Left ventricle myocardium inferior (tissue), 1 donor: Measurements from ENCODE around the gene RNF144A. TPM values are rescaled to one million over a fixed set of nuclear protein-coding genes. Genes with fewer than 3 reads are reported as not detected.
A peak's percentile ranks its signal among the peaks of the same experiment; 100 is the strongest.

Source experiments
- DNase-seq: peaks from one replicate; pipeline ENCODE4 v3.0.0-alpha.2; 2020
- H3K27ac ChIP-seq: fragments of 200-600 bp; replicated peaks from 2 replicates; pipeline ENCODE4 v1.8.0; 2021
- H3K27me3 ChIP-seq: fragments of 200-600 bp; 2 replicates; pipeline ENCODE4 v1.8.0; 2021; ENCODE audit warnings: low read depth
- H3K36me3 ChIP-seq: fragments of 200-600 bp; 2 replicates; pipeline ENCODE4 v1.8.0; 2021
- H3K4me1 ChIP-seq: fragments of 200-600 bp; 2 replicates; pipeline ENCODE4 v1.8.0; 2021
- H3K4me3 ChIP-seq: fragments of 200-600 bp; 2 replicates; pipeline ENCODE4 v1.8.0; 2021; ENCODE audit warnings: mild to moderate bottlenecking, moderate library complexity
- H3K9me3 ChIP-seq: fragments of 200-600 bp; replicated peaks from 2 replicates; pipeline ENCODE4 v1.8.0; 2021
- intact Hi-C: fragments of 100-400 bp; cut with micrococcal nuclease; formaldehyde crosslinking; loops from one replicate; pipeline ENCODE4 v1.11.0; 2022
- total RNA-seq: library from RNA; stranded (reverse); fragmentation: NEBNext Ultra II Directional; extraction: Animal tissue kit (Norgen Biotek cat#: 25700); gene quantifications from one replicate; pipeline ENCODE4 v1.2.1, GENCODE V29; 2021
- TF ChIP-seq, protein P1 (sequence below): fragments of 200-600 bp; IDR thresholded peaks from 2 replicates; pipeline ENCODE4 v1.8.0; 2021; ENCODE audit warnings: antibody characterized with exemption, mild to moderate bottlenecking, borderline replicate concordance
- donor health status: DM: no; HTN: yes; CAD: no; lungs with severe emphysema.

Gene RNF144A
- total RNA-seq, 1 donor from 2014 or later = 17.9 TPM

GRCh38 chr2:7028846-7029245 is 111.6 kb downstream of the RNF144A start:
- intact Hi-C loops = loop anchor here (5.0 kb wide), 1 partner anchor 112 kb away; the partner anchor contains the start of gene RNF144A
- H3K9me3 ChIP-seq = no peaks in the 10 kb centered on the region
- no peaks in the 10 kb centered on the region for H3K27me3 ChIP-seq
- H3K4me3 ChIP-seq = no peak overlapping the region
- peaks cover 63% of the 10 kb centered on the region for H3K4me1 ChIP-seq
- DNase-seq = no peak
- TF ChIP-seq, protein P1, sequence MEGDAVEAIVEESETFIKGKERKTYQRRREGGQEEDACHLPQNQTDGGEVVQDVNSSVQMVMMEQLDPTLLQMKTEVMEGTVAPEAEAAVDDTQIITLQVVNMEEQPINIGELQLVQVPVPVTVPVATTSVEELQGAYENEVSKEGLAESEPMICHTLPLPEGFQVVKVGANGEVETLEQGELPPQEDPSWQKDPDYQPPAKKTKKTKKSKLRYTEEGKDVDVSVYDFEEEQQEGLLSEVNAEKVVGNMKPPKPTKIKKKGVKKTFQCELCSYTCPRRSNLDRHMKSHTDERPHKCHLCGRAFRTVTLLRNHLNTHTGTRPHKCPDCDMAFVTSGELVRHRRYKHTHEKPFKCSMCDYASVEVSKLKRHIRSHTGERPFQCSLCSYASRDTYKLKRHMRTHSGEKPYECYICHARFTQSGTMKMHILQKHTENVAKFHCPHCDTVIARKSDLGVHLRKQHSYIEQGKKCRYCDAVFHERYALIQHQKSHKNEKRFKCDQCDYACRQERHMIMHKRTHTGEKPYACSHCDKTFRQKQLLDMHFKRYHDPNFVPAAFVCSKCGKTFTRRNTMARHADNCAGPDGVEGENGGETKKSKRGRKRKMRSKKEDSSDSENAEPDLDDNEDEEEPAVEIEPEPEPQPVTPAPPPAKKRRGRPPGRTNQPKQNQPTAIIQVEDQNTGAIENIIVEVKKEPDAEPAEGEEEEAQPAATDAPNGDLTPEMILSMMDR = no peak
- H3K36me3 ChIP-seq = peaks cover 51% of the 10 kb centered on the region
- H3K27ac ChIP-seq = peak overlapping the region; percentile 86

- Histone ChIP-seq H3K27me3 (no peaks in the 10 kb centered on the region), H3K36me3 (peaks cover 48% of the 10 kb centered on the region), H3K9me3 (no peaks in the 10 kb centered on the region), H3K4me1 (peaks cover 63% of the 10 kb centered on the region), H3K4me3 (no peak overlapping the region), H3K27ac (peak overlapping the region; percentile 86)
- TF ChIP-seq, protein P1 = peak; percentile 53
- DNase-seq = no peak
- intact Hi-C loops = loop anchor here (5.0 kb wide), 1 partner anchor 112 kb away; the partner anchor contains the start of gene RNF144A
These were observed 112.3 kb downstream of the RNF144A start for GRCh38 chr2:7029291-7030059.

DNA sequence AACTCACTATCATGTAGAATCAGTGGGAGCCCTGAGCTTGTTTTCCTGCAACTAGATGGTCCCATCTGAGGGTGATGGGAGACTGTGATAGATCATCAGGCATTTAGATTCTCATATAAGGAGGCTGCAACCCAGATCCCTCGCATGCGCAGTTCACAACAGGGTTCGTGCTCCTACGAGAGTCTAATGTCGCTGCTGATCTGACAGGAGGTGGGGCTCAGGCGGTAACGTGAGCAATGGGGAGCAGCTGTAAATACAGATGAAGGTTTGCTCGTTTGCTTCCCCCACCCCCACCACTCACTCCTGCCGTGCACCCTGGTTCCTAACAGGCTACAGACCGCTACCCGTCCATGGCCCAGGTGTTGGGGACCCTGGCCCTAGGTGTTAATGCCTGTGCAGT is 113.6 kb downstream of the RNF144A start:
- H3K4me1 ChIP-seq = peaks cover 53% of the 10 kb centered on the region

DNA sequence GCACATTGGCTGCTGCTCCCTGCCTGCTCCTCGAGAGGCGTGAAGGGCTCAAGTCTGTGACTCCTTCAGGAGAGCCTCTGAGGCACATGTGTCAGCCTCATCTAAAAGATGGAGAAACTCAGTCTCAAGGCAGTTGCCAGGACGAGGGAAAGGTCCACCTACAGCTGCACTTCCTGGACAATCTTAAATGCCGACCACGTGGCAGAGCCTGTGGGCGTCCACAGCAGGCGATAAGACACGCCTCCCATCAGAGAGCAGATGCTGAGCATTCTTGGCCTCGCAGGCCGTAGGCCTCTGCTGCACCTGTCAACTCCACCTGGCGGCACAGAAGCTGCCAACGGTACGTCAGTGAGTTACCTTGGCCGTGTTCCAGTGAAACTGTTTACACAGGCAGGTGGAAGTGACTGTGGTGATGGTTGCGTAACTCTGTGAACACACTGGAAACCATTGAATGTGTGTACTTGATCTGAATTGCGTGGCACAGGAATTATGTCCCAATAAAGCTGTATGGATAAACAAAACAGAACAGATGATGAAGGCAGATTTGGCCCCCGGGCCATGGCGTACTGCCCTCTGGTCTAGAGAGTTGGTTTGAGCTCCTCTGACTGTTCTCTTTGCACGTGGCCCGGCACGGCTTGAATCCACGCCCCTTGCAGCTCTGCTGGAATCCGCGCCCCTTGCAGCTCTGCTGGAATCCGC is 114.5 kb downstream of the RNF144A start:
- Histone ChIP-seq H3K36me3 (peaks cover 54% of the 10 kb centered on the region), H3K9me3 (no peaks in the 10 kb centered on the region), H3K27ac (no peak overlapping the region), H3K4me3 (no peak overlapping the region), H3K27me3 (no peaks in the 10 kb centered on the region), H3K4me1 (peaks cover 44% of the 10 kb centered on the region)
- intact Hi-C loops = no loop called here
- no peak for DNase-seq
- TF ChIP-seq, protein P1 = no peak

More for the DNA sequence above, 113.6 kb downstream of the RNF144A start:
- TF ChIP-seq, protein P1 = no peak
- intact Hi-C loops = no loop called here
- no peak for DNase-seq
- H3K36me3 ChIP-seq = peaks cover 47% of the 10 kb centered on the region
- H3K27ac ChIP-seq = no peak overlapping the region
- no peaks in the 10 kb centered on the region for H3K9me3 ChIP-seq
- H3K27me3 ChIP-seq = no peaks in the 10 kb centered on the region
- H3K4me3 ChIP-seq = no peak overlapping the region

GRCh38 chr2:7032371-7032770 is 115.2 kb downstream of the RNF144A start:
- Histone ChIP-seq H3K27me3 (no peaks in the 10 kb centered on the region), H3K27ac (no peak overlapping the region), H3K9me3 (no peaks in the 10 kb centered on the region), H3K36me3 (peaks cover 55% of the 10 kb centered on the region), H3K4me3 (no peak overlapping the region), H3K4me1 (peaks cover 37% of the 10 kb centered on the region)
- intact Hi-C loops = no loop called here
- TF ChIP-seq, protein P1 = no peak
- DNase-seq = no peak
